HG03442 (cell line): Measurements from ENCODE around the gene FMN2.
"Not testable (repeated sequence)": the region's sequence is repeated elsewhere in the genome, so short reads cannot be mapped to it uniquely, and the experiment has no call there.

Source experiments
- ATAC-seq: cut with Tn5 transposase; IDR thresholded peaks from one replicate; pipeline ENCODE4 v1.9.1; 2021; ENCODE audit warnings: mild to moderate bottlenecking, moderate library complexity; ENCODE audit not compliant: unreplicated experiment

FMN2 gene

DNA sequence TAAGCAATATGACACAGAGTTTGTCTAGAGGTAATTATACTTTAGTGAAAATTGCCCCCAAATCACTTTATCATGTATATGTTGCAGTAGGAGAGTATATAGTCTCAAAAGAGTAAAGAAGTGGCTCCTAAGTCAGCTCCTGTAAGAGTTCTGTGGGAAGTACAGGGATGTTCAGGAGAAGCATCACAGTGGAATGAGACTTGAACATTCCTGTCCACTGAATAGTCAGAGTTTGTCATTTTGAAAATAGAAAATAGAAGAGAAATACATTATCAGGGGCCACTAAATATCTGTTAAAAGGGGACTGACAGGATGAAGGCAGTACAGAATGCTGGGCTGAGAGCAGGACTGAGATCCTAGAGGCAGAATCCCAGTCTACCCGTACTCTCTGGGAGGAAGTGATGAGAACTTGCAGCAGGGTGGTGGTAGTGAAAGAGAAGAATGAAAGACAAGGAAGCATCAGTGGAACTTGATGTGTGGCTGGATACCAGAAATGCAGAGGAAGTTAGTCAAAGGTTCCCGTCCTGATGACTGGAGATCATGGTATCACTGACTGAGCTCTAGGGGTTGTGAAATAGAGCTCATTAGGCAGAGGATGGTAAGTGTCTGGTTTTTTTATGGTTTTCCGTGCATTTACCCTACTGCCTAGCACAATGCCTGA is 153.4 kb downstream of the FMN2 start:
- no peak for ATAC-seq

DNA sequence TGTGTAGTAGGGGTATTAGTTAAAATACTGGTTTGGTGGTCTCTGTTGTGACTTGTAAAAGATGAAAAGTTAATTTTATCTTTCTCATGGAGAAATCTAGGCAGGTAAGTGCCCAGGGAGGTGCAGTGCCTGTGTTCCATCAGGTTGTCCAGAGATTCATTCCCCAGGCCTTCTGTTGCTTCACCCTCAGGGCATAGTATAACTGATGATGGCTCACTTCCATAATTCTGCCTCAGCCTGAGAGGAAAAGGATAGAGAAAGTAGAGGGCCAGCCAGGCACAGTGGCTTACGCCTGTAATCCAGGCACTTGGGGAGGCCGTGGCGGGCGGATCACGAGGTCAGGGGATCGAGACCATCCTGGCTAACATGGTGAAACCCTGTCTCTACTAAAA is 153.9 kb downstream of the FMN2 start:
- no peak for ATAC-seq

DNA sequence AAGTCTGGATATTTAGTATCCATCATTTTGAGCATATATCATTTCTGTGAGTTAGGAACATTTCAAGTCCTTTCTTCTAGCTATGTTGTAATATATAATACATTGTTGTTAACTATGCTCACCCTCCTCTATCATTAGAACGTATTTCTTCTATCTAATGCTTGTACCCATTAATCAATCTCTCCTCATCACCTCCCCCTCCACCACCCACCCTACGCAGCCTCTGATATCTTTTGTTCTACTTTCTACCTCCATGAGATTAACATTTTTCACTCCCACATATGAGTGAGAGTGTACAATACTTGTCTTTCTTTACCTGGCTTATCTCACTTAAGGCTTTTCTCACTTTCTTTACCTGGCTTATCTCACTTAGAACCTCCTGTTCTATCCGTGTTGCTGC is 156.2 kb downstream of the FMN2 start:
- ATAC-seq, result no peak

DNA sequence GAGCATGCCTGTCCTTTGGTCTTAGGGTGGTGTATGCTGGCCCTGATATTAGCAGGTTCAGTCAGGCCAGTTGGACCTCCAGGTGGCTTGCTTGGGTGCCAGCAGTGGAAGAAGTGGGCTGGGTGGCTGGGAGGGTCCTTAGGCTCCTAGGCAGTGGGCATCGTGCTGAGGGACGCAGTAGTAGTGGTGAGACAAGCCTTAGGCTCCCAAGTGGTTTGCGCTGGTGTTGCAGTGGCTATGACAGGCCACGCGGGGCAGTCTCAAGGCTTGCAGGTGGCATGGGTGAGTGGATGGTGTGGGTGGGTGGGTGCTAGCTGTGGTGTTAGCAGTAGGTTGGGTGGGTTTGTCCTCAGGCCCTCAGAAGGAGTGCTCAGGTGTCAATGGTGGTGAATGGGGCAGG is 162.3 kb downstream of the FMN2 start:
- no peak for ATAC-seq

DNA sequence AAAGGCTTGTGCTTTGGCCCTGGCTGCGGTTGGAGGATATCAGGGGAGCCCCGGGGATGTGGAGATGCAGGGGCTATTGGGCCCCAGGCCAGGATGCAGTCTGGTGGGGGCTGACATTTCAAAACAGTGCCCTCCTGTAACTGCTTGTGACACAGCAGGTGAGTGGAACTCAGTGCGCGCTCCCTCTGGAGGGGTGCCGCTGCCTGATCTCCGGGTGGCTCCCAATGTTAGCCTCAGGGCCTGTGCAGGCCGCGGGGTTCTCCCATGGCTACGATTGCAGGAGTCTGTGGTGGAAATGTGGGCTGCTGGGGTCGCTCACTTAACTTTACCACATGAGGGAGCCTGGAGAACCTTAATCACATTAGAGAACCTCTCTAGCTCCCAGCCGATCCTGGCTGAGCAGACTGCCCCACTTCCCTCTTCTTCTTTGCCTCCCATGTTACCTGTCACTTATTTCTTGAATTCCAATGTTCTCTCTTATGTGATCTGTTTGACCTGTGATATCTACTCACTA is 163.2 kb downstream of the FMN2 start:
- no peak for ATAC-seq

DNA sequence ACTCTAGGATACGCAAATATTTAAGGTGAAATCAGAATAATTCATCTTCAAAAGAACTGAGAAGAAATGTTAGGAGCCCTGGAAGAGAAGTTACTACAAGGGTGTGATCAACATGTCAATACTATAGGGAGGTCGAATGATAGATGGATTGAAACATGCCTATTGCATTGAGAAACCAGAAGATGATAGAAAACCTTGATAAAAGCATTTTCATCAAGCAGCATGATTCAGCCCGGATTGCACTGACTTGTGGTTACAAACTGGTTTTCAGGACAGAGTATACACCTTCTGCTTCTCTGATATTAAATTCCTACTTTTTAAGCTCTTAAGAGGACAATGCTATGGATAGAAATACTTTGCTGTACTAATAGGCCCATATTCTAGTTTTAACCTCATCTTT is 164.2 kb downstream of the FMN2 start:
- no peak for ATAC-seq

DNA sequence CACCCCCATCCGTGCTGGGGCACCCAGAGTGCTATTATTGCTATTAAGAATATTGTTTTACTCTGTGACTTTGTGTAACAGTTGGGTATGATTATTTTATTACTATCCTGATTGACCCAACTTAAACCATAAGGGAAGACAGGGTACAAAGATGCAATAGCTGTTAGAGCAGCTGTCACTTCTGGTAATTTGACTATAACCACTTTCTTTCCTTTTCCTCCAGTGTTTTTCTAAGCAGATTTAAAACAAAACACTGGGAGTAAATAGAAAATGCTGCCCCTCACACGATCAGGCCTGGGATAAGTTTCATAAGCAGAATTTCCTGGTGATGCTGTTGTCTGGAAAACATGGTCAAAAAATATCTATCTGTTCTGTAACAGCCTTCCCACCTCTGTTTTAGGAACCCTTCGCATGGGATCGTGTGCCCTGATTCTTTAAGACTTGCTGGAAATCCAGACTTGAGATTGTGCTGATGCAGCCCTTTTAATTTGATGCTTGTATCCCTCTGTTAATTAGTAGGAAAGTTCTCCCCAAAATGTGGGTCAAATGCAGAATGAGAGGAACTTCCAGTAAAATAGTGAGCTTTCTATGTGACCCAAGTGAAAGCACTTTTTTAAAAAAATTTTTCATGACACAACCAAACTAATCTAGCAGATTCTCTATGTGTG is 165.3 kb downstream of the FMN2 start:
- ATAC-seq, result no peak

DNA sequence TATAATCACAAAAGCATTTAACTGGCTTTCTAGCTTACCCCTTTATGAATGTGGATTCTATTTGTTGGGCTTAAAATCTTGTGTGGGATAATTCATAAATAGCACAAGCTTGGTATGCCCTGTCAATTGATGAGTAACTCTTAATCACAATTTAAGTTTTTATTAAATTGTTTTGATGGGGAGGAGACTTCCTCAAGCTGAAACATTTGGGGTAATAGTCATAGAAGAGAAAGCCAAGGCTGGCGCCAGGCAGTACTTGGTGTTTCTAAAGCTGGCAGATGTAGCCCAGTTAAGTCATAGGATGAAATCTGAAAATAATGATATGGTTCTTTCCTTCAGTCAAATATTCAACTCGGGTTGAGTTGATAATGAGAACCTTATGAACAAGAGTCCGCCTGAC is 167.2 kb downstream of the FMN2 start:
- ATAC-seq, result no peak

DNA sequence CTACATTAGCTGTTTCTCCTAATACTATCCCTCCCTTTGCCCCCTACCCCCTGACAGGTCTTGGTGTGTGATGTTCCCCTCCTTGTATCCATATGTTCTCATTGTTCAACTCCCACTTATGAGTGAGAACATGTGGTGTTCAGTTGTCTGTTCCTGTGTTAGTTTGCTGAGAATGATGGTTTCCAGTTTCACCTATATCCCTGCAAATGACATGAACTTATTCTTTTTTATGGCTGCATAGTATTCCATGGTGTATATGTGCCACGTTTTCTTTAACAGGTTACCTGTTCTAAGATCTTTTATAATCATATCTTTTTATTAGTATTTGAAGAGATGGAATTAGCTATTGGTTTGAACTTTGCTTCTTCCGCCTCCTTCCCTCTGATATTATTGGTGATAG is 172.8 kb downstream of the FMN2 start:
- not testable (repeated sequence) for ATAC-seq

DNA sequence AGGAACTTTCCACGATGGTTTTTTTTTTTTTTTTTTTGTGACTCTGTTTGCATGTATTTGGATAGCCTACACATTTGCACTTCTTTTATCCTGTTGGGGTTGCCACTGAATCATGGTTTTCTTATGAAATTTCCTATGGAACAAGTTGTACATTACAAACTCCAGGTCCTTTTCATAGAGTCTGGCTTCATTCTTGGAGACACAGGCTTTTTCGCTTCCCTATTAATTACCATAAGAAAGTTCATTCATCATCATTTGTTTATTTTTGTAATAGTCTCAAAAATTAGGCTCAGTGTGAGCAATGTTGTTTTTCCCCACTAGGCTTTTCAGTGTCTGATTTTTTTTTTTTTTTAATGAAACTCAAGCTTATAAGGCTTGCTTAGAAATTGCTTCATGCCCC is 179.4 kb downstream of the FMN2 start:
- ATAC-seq, result no peak

DNA sequence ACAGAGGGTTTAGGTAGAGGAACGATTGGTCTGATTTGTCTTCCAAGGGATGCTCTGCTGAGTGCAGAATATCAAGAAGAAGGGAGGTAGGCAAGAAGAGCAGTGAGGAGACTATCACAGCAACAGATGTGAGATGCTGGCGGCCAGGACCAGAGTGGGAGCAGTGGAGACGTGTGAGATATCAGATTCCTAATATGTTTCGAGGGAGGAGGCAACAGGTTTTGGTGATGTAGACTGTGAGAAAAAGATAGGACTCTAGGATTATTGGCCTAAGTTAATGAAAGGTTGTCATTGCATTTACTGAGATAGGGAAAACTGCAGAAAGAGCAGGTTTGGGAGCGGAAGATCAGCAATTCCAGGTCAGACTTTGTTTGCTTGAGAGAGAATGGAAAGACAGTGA is 182.9 kb downstream of the FMN2 start:
- ATAC-seq, result no peak

DNA sequence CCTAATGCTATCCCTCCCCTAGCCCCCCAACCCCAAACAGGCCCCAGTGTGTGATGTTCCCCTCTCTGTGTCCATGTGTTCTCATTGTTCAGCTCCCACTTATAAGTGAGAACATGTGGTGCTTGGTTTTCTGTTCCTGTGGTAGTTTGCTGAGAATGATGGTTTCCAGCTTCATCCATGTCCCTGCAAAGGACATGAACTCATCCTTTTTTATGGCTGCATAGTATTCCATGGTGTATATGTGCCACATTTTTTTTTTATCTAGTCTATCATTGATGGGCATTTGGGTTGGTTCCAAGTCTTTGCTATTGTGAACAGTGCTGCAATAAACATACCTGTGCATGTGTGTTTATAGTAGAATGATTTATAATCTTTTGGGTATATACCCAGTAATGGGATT is 183.5 kb downstream of the FMN2 start:
- ATAC-seq, result not testable (repeated sequence)

DNA sequence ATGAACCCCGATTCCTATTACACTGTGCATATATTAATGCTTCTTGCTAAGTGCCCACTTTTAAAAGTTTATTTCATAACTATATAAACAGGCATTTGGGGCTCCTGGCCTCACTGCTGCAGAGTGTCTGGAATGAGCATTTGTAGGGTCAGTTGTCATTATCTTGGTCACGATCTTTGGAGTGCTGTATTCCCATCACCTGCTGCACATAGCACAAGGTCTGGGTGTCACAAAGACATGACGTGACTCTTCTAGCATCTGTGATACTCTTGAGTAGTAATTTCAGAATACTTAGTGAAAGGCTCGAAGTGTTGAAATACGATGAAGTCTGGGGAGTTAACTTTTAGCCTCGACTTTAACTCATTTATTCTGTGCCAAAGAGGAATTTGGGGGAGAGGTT is 186.4 kb downstream of the FMN2 start:
- ATAC-seq, result no peak

DNA sequence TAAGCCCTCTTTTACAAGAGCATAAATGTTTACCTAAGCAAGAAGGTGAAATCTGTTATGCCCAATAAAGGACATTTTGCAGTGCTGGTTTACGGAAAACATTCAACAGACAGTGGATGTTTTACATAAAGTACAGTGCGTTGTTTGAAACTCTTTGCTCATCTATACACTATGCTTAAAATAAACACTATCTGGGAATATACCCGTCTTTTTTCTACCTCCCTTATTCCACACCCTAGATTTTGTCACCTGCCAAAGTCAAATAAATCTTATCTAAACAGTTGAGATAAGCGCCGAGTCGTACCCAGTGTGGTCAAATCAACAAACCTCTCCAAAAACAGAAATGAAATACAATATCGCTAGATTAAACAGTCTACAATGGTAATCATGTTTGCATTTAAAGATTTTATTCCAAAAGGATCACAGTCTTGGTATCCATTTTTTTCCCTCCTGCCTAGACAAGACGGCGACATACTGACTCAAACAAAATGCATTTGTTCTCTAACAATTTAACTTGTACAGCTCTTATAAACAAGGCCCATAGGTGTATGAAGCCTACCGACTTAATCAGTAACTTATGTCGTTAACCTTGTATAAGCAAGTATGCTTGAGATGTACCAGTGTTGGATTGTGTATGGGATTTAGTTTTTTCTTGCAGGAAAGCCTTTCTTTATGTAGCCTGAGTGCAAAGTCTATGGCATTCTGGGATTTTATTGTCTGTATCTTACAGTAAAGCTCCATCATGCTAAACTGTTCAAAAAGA is 189.1 kb downstream of the FMN2 start:
- no peak for ATAC-seq

DNA sequence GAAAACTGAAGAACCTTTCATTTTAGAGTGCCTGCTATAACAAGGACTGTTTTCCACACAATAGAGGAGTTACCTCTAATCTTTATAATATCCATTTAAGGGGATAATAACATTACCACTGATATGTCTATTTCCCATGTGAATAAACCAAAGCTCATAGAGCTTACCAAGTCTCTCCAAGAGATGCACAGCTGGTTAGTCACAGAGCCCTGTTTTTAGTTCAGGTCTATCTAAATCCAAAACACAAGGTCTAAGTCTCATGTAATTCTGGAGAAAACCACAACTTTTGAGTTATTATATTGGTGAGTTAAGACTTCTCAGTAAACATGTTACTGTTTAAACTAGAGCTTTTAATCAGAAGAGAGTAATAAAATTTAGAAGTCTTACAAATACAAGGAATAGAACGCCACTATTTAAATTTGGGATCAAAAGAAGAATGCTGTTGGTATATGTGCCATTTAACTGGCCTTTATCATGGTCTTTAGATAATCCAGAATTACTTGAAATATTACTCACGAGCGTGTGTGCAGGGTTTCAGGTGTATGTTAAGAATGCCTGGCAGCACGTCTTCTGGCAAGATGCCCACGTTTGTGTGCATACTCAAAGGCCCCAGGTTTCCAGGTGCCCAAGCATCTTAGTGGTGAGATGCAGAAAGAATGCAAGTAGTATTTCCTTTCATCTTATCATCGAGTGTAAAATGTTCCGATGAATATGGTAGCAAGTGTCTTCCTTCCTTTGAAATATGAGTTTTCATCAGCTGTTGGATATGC is 190.6 kb downstream of the FMN2 start:
- ATAC-seq, result no peak

DNA sequence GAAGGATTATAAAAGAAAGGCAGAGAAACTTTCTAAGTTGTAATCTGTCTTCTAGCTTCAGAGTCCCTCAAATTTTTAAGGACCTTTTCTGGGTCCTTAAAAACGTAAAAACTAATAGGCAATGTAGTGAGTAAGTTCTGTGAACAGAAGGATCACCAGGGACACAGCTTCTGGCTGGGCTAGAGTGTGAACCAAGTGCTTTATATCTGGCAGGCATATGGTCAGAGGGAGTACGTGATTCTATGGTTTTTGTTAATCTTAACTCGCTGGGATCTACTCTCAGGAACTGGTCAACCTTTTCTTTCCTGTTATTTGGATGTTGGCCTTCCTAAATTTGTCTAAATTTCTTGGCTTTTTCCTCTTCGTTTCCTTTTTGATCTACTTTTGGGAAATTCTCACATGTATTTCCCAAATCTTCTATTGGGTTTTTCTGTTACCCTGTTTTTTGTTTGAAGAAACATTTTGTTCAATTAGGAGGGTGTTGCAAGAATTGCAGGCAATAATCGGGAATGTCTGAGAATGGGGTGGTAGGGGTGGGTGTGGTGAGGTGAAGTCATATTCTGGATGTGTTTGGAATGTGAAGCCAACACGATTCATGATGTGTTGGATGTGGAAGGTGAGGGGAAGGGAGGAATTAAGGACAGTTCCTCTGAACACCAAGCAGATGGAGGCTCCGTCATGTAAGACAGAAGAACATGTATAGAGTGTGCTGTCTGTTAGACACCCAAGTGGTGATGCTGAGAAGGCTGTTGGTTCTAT is 193.2 kb downstream of the FMN2 start:
- no peak for ATAC-seq

DNA sequence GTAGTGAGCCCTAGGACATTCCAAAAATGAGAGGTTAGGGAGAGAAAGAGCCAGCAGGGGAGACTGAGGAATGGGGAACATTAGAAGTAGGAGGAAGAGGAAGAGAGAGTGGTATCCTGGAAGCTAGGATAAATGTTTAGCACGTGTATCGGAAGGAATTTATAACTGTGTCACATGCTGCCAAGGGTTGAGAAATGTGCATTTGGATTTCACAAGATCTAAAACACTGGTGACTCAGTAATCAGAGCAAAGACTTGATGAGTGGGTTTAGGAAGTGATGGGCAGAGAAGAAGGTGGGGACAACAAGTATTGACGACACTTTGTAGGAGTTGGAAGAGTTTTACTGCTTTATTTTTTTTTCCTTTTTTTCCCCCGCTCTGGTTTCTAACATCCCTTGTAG is 193.9 kb downstream of the FMN2 start:
- ATAC-seq, result no peak

DNA sequence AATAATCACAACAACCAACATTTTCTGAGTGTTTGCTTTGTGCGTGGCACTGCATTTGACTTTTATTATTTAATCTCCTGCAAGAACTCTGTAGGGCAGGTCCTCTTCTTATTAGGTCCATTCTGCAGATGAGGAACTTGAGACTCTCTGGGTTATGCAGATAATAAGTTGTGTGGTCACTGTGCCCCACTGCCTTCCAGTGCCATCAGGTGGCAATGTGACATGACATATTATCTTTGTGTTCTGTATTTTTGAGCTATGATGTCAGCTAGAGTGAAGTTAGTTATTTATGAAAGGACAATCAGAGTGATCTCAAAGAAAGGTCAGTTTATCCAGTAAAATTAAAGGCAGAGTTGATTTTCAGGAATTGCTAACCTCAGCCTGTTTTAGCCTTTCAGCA is 196.0 kb downstream of the FMN2 start:
- no peak for ATAC-seq

DNA sequence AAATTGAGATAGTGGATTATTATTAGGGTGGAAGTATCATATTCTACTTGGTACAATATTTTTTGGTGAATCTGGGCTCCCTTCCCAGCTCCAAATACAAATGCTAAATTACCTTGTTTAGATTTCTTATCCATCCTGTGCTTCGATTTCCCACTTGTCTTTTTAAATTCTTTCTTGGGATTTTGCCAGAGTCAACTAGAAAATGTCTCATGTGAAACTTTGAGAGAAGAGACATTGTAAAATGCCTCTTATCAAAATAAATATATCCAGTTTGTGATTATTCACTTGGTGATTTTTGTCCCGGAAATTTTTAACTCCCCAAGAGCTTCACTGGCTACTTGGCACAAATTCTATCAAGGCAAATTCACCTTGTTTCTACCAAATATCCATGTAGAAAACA is 202.0 kb downstream of the FMN2 start:
- no peak for ATAC-seq

DNA sequence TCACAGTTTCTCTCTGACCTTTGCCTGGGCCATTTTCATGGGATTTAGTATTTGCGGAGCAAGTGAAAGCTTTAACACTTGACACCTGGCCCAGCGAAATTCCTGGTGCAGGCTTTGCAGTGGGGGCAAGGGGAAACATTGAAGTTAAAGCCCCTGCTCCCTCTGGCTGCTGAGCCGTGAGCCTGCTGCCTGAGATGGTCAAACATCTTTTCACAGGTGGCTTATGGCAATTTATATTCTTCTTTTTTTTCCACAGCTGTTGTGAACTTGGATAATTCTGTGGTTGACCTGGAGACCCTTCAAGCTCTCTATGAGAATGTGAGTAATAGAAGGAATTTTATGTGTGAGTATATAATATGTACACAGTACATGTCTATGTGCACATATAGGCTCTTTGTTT is 202.9 kb downstream of the FMN2 start:
- ATAC-seq, result no peak

DNA sequence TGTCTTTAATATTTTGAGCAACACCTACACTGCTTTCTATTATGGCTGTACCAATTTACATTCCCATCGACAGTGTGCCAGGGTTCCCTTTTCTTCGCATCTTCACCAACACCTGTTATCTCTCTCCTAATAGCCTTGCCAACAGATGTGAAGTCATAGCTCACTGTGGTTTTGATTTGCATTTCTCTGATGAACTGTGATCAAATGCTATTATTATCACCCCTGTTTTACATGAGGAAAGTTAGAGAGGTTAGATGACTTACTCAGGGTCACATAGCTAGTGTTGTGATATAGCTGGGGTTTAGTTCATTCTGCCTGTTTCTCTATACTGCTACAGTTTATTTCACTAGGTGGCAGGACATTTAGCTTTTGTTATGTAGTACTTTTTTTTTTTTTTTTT is 204.1 kb downstream of the FMN2 start:
- ATAC-seq, result no peak
